Astrocyte of the spinal cord (primary cell): ENCODE measurements around the gene CCN6.

Experiments
- DNase-seq: peaks from one replicate; pipeline ENCODE4 v3.0.0; 2011; ENCODE audit warnings: low read depth, low spot score
- H3K4me3 ChIP-seq: 2 replicates; pipeline ENCODE4 v1.5.1; 2011; ENCODE audit warnings: low read depth, mild to moderate bottlenecking, low read length, moderate library complexity
- in situ Hi-C: cut with HindIII; loops from 2 replicates; pipeline ENCODE4 v1.10.0; 2017; ENCODE audit warnings: low sequenced_read_pairs
- TF ChIP-seq, protein P1 (sequence below): IDR thresholded peaks from 2 replicates; pipeline ENCODE4 v1.5.1; 2012; ENCODE audit warnings: low read depth, mild to moderate bottlenecking, low read length, inconsistent platforms

Gene CCN6

DNA sequence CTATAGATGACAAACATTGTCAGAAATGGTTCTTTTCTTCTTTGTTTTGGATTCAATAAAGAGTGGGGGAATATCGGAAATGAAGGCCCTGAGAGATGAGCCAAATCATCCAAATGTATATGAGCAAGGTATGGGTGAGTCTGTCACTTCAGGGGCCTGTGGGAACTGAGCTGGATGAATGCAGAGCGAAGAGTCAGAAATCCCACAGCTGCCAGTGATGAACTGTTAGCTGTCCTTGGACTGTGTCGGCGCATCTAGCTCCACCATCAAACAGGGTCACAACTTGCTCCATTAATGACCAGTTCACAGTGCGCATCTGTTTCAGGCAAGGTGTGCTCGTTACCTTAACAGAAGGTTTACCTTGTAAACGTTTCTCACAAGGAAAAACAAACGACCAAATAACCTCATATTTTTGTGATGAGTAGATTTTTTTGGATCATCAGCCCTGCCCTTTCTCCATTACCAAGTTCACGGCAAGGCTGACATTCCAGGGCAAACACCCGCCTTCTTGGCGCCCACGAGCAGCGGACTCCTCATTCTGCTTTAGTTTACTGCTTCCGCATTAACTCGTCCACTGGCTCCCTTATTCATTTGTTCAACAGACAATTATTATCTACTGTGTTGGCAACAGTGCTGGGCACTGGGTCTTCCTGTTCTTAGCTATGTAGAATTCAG is 15.0 kb upstream of the CCN6 start:
- in situ Hi-C loops: no loop called here
- DNase-seq: no peak
- H3K4me3 ChIP-seq: no peak overlapping the region
- TF ChIP-seq, protein P1, sequence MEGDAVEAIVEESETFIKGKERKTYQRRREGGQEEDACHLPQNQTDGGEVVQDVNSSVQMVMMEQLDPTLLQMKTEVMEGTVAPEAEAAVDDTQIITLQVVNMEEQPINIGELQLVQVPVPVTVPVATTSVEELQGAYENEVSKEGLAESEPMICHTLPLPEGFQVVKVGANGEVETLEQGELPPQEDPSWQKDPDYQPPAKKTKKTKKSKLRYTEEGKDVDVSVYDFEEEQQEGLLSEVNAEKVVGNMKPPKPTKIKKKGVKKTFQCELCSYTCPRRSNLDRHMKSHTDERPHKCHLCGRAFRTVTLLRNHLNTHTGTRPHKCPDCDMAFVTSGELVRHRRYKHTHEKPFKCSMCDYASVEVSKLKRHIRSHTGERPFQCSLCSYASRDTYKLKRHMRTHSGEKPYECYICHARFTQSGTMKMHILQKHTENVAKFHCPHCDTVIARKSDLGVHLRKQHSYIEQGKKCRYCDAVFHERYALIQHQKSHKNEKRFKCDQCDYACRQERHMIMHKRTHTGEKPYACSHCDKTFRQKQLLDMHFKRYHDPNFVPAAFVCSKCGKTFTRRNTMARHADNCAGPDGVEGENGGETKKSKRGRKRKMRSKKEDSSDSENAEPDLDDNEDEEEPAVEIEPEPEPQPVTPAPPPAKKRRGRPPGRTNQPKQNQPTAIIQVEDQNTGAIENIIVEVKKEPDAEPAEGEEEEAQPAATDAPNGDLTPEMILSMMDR: no peak

DNA sequence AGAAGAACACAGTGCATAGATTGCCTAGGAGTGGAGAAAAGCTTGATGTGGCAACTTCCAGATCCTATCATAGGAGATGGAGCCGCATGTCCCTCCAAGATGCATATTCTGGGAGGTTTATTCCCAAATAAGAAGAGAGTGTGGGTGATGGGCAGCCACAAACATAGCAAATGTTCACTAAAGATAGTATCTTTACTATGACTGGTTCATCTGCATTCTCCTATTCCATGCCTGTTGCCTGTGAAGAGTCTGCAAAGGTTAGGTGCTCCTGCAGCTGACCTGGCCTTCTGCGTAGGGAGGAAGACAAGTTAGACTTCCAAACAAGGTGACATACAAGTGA is 14.5 kb upstream of the CCN6 start:
- no peak for DNase-seq
- in situ Hi-C loops: no loop called here
- no peak overlapping the region for H3K4me3 ChIP-seq
- TF ChIP-seq, protein P1: no peak

DNA sequence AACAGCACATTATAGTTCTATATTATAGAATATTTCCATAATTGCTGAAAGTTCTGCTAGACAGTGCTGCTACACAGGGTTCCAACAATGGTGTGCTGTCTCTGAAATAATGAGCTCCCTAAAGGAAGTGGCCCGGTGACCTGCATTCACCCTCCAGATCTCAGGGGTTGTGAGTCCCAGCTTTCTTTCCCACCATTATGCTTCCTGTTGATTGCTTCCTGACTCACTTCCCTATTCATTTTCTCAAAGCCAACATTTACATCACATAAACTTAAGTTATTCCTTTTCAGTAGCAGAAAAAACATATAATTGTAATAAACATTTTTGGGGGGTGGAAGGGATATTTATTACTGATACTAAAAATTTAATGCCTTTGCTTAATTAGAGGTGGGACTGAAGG is 12.9 kb upstream of the CCN6 start:
- in situ Hi-C loops: no loop called here
- DNase-seq: no peak
- H3K4me3 ChIP-seq: no peak overlapping the region
- TF ChIP-seq, protein P1: no peak

DNA sequence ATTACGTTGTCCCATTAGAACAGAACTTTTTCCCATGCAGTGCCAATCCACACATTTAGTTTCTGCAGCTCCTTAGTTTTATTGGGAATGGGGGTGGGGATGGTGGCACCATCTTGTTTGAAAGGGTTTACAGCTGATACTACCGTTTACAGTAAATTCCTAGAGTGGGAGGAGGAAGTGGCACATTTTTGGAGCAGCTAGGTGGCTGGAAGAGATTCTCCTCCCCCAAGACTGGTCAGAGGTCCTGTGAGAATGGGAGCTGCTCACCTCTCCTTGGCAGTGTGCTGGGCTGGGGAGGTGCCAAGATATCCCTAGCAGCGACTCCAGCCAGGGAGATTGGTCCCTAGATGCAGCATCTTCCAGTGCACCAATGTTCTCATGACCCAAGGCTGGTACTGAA is 12.4 kb upstream of the CCN6 start:
- TF ChIP-seq, protein P1: no peak
- in situ Hi-C loops: no loop called here
- no peak for DNase-seq
- H3K4me3 ChIP-seq: no peak overlapping the region

DNA sequence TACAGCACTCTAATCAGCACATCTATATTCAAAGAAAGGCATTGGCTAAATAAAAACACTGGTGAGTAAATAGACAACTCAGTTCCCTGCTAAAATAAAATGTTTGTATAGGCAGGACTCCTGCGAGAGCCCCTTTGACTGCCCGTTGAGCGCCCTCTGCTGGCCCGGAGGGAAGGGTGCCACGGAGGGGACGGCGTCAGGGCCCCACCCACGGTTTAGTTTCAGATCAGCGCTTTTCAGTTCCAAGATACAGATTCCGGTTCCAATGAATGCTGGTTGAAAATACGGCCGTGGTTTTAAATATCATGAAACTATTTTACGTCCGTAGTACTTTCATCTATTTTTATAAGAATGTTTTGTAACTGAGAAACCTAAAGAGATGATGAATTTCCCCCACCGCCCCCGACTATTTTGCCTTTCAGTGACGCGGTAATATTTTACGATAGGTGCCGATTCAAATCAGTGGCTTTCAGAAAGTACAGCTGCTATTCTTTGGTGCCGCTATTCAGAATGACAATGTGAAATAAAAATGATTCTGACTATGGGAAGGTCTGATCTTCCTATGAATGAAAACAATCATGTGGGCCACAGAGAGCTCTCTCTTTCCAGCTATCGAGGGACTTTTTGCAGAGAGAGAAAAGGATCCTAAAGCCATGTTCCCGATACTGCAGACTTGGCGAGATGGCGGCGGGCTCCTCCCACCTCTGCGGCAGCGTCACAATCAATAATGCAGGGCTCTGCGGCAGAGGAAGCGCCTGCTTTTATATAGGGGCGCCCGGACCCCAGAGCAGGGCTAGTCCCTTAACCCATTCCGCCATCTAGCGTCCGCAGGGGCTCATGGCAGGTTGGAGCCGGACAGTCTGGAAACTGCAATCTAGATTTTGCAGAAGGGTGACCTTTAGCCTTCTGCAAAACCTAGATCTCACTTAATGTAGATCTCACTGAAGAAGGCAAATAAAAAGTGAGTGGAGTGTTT is 10.6 kb upstream of the CCN6 start:
- peak; percentile 95 for DNase-seq
- in situ Hi-C loops: no loop called here
- TF ChIP-seq, protein P1: peak; percentile 97
- peak overlapping the region; percentile 68 for H3K4me3 ChIP-seq

DNA sequence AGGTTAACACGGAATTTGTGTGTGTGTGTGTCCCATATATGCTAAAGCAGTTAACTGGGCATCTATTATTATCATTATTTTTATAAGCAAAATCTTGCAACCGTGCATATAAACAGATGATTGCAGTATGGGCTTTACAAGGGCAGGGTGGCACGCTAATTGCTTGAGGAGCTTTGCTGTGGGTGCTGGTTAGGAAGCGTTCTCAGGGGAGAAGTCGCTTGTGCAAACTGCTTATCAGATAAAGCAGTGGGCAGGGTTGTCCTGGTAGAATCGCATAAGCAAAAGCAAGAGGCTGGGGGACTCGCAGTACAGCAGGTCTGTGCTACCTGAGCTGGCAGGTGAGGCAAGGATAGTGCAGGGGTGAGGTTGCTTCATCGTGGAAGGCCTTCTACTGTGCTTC is 9.7 kb upstream of the CCN6 start:
- in situ Hi-C loops: no loop called here
- TF ChIP-seq, protein P1: no peak
- H3K4me3 ChIP-seq: no peak overlapping the region
- DNase-seq: no peak
